SW480 (cell line): Measurements from ENCODE around the gene CPTP.

Experiments
- DNase-seq: peaks from one replicate; pipeline ENCODE4 v3.0.0-alpha.2; 2016; ENCODE audit warnings: low spot score

Gene CPTP

DNA sequence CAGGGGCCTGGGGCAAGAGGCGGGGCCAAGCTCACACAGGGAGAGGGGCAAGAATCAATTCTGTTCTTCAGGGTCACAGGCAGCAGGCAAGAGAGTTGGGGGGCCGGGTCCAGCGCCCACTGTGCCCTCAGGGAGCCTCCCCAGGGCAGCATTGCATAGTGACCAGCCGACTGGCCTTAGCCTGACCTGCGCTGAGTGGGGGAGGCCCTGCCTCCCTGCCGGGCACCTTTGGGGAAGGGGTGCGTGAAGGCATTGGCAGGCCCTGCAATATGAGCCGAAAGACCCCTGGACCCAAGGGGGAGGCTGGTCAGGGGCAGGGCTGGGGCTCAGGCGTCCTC, 32.2 kb upstream of the CPTP start:
- DNase-seq = no peak

DNA sequence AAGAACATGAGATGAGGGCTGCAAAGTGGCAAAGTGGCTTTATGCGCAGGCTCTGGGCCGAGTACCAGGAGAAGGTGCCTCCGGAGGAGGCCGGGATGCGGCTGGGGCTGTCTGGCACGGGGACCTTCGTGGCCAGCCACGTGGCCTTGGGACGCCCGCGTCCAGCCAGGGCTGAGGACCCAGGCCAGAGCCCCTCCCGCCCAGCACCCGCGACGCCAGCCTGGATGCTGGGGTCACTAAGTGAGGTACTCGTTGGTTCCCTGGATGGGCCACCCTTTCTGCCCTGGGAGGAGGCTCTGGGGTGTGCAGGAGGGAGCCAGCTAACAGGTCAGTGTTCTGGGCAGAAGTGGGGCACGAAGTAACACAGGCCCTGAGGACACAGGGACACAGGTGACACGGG, 31.8 kb upstream of the CPTP start:
- no peak for DNase-seq

DNA sequence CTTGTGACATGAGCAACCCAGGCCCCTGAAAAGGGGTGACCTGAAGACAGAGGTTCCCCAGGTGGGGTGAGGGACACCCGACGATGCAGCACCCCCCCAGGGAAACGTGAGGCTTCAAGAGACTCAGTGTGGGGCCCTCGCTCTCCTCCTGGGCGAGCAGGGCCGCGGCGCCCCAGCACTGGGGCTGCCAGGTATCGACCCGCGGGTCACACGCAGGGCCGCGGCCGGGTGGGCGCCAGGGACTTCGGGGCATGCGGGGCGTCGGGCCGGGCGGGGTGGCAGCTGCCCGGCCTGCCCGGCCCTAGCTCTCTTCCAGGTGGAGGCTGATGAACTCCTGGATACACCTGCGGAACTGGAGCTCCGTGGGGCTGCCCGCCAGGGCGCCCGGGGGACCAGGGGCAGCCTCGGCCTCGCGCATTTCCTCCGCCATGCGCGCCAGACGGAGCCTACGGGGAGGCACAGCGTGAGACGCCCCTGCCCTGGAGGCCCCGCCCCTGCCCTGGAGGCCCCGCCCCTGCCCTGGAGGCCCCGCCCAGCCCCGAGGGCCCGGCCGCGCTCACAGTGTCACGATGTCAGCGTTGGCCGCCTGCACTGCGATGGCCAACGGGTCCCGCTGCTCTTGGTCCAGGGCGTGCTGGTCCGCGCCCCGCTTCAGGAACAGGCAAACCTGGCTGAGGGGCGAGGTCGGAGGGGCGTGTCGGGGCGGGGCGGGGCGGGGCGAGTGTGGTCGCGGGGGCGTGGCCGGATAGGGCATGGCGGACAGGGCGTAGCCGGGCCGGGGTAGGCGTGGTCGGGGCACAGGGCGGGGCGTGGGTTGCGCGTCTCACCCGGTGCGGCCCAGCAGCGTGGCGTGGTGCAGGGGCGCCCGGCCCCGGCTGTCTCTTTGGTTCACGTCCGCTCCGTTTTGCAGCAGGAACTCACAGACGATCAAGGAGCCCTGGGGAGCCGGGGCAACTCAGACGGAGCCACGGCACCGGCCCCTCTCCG, 31.0 kb upstream of the CPTP start:
- no peak for DNase-seq

DNA sequence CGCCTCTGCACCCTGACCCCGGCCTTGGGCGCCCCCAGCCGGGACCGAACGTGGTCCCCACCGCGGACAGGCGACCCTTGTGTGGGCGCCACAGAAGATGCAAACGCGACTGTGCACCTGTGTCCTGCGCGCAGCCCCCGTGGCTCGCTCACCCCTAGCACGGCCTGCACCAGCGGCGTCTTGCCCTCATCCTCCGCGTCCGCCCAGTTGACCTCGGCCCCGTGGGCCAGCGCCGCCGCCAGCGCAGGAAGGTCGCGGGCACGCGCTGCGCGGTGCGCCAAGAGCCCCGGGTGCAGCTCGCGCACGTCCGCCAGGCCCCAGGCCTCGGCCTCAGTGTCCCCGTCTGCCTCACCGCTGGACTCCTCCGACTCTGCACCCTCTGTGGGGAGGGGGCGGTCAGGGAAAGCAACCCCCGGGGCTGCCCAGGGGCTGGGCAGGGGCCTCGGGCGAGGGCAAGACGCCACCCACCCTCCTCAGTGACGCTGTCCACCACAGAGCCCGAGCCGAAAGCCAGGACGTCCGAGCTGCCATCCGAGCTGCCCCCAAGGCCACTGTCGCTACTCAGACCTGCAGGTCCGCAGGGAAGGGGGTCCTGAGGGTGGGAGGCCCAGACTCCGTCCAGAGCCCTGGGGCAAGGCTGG, 30.2 kb upstream of the CPTP start:
- no peak for DNase-seq

DNA sequence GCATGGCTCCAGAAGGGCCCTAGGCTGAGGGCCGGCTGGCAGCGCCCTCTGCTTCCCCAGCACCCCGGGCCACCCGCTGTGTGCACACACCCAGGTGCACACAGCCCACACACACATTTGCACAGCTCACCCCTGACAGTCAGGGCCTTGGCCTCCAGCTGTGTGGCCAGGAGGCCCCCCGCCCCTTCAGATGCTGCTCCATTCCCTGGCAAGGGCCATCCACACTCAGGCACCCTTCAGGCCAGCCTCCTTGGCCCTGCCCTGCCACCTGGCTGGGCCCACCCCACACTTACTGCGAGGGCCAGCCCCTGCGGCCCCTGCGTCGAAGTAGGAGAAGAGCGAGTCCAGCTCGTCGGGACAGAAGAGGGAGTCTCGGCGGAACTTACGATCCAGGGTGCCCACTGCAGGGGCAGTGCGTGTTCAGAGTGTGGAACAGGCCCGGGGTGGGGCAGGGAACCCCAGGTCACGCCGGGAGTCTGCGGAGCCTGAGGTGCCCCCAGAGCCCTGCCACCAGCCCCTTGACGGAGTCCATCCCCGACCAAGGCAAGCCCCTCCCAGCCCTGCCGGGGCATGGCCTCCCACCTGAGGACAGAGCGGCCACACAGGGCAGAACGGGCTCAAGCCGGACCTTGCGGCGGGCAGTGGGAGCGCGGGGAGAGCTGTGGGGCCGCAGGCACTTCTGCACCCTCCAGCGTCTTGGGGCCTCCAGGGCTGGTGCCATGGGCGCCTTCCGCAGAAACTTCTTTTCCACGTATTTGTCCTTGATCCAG, 29.3 kb upstream of the CPTP start:
- DNase-seq = no peak

DNA sequence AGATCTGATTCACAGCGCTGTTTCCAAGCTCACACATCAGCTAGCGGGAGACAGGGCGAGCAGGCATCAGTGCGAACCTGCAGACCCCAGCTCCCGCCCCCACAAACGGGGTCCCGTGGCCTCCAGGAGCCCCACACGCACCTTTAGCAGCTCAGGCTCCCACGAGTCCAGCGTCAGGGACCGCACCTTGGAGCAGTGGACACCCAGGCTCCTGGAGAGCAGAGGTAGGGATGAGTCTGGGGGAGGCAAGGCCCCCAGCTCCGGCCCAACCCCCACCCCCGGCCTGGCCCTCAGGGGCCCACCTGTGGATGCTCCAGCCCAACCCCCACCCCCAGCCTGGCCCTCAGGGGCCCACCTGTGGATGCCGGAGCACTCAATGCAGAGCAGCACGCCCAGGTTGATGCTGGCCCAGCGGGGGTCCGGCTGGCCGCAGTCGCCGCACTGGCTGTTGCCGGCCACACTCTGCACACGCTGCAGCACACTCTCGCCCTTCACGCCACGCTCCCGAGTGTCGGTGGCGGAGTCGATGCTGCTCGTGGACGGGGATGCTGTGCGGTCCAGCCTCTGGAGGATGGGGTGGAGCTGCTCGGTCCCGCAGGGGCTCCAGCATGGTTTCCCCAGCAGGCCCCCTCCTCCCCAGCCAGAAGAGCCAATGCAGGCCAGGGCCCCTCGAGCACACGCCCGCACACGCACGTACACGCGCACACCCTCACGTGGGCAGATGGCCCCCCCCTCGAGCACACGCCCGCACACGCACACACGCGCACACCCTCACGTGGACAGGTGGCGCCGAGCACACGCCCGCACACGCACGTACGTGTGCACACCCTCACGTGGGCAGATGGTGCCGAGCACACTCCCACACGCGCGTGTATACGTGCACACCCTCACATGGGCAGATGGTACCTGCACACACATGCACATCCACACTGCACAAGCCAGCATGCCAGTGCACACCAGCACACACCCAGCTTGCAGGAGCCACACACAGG, 28.2 kb upstream of the CPTP start:
- DNase-seq = no peak

DNA sequence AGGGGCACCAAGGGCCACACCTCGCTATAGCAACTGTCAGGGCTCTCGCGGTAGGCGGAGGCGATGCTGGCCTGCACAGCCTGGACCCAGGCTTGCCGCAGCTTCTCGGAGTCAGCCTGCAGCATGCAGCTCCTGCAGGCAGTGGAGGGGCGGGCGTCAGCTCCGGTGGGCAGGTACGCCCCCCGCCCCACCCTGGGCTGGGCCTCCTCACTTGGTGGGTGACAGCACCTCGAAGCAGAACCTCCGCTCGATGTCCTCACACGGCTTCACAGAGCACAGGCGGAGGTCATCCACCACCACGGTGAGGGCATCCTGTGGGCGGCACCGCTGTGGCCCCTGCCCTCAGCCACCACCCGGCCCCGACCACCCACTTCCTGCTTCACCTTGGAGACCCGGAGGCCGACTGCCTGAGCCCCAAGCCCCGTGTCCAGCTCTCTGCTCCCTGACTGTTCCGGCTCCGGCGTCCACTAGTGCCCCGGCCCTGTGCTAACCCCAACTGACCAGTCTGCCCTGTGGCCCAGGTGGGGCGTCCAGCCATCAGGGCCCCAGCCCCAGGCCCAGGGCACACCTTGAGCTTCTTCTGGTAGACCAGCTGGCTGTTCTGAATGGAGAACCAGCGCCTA, 26.7 kb upstream of the CPTP start:
- DNase-seq = no peak

DNA sequence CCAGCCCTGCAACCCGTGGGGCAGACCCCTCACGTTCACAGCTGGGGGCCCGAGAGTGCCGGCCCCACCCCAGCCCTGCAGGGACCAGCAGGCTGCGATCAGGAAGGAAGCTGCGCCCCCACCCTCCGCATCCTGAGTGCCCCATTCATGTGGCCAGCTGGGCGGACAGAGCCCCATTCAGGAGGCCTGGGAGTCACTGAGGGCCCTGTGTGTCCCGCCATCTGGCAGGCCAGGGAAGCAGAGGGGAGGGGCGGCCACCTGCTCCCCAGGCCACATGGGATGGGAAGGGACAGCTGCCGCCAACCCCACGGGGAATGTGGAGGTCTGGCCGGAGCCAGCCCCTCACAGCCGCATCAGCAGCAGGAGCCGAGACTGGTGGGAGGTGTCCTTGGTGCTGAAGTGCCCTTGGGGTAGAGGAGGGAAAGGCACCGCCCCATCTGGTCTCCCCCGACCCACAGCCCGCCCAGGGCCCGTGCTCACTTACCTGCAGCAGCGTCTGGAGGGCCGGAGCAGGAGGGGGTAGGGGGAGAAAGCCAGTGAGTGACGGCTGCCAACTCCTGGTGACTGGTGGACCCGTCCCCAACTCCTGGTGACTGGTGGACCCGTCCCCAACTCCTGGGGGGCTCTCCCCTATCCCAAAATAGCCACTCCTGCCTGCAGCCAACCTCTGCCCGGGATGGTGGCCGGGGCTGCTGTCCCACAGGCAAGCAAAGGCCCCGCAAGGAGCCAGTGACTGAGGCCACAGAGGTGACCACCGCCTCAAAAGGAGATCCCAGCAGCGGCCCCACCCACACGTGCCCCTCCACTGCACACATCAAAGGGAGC, 25.5 kb upstream of the CPTP start:
- DNase-seq = peak; percentile 72

DNA sequence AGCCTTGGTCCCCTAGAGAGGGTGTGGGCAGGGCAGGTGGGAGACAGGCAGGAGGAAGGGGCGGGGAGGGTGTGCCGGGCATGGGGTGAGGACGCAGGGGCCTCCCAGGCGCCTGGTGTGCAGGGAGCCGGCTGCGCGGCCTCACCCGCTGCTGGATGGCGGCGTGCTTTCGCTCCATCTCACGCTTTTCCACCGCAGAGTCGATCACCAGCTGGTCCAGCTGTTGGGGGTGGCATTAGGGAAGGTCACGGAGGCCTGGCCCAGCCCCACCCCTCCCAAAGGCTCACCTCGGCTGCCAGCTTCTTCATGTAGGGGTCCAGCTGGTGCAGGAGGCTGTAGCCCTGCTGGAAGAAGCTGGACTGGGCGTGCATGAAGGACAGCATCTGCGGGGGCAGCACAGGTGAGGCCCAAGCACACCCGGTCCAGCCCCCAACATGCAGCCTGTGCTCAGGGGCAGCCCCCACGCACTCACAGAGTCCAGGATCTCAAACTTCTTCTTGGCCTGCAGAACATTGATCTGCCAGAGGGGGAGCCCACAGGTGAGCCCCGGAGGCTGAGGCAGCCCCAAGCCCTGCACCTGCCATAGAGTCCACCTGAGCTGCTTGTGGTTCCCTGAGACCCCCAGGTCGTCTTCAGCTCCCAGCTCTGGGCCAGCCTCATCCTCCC, 24.8 kb upstream of the CPTP start:
- DNase-seq = peak; percentile 59

DNA sequence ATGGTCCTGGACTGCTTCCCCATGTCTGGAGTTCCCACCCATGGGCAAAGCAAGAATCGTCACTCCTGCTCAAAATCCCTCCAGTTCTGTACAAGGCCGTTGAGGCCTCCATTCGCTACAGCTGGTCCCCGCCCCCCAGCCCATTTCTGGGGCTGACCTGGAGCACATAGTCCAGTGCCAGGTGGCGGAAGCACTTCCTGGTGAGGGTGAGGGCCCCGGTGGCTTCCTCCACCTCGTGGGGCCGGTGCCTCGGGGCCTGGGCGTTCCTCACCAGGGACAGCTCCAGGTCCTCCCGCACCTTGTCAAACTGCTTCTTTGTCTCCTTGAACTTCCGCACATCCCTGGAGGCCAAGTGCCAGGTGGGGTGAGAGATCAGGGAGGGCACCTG, 24.3 kb upstream of the CPTP start:
- no peak for DNase-seq

DNA sequence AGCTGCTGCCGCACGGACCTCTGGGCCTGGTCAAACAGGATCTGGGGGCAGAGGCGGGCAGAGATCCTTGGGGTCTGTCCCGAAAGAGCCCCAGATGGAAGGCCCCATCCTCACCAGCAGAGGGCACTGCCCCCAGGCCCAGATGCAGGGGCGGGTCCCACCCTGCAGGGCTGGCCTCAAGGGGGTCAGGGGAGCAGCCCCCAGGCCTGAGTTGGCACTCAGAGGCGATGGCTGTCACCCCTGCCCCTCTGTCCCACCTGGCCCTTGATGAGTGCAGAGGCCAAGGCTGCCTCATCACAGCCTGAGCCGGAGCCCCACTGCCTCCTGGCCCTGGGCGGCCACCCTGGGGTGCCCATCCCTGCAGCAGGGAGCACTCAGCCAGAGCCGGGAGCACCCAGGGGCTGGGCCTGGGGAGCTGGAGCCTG, 22.6 kb upstream of the CPTP start:
- DNase-seq = no peak

DNA sequence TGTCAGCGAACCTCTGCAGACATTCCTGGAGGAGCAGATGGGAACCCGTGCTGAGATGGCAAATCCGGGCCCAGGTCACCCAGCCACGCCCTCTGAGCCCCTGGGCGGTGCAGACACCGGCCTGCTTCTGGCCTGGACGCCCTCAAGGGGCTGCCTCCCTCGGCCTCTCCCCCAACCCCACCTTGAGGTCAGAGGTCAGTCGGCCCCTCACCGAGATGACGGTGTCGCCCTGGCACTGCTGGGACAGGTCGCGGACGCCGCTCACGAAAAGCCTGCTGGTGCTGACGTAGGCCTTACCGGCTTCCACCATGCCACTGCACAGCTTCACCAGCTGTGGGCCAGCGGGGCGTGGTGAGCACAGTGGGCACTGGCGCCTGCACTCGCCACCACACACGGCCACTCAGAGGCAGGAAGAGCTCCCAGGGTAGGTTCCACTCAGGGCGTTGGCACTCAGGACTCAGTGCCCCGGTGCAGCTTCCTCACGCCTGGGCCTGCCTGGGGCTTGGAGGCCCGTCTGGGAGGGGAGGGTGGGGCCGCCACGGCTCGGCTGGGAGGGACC, 21.6 kb upstream of the CPTP start:
- no peak for DNase-seq

DNA sequence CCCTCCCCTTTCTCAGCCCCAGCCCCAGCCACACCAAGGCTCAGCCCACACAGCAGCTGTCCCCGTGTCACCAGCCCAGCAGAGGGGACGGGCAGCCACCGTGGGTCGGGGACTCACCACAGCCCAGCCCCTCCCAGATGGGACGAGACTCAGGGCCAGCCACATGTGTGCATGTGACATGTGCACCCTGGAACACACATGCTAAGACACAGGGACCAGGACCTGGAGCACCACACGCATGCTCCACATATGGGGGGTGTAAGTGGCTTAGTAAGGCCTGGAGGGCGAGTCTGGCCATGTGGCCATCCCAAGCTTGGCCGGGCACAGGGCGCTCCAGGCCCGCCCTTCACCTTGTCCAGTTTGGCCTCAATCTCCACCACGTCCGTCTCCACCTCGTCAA, 20.9 kb upstream of the CPTP start:
- no peak for DNase-seq

DNA sequence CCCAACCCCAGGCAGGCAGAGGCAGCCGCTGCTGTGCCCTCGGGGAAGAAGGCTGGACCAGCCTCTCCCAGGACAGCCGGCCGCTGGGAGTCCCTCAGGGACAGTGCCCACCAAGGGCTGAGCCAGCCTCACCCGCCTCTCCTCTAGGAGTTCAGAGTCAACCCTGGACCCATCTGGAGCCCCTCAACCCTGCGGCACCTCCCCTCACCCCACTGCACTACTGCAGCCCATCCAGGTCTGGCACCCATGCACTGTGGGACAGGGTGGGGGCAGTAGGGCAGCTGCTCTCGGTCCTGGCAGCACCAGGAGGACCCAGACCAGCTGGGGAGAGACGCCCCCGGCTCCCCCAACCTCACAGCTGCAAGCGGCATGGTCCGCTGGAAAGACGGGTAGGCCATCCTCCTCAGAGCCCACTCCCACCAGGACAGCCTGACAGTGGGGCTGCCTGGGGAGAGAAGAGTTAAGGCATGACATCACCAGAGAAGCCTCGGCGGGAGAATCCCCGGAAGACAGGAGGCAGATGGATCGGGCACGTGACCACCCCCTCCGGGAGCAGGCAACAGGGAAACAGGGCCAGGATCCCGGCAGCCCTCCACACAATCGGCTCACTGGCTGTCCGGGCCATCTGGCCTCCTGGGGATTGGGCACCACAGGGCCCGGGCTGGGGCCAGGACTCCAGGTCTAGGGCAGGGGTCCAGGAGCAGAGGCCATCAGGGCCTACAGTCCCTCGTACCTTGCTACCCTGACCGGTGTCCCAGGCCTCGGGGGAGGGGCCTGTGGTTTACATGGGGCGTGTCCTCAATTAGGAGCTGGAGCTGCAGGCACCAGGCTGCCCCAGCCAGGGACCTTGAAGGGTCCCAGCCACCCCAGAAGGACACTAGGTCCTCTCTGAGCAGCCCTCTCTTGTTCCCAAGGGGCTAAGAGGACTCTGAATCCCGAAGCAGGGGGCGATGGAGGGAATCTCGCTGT, 20.0 kb upstream of the CPTP start:
- peak; percentile 79 for DNase-seq

DNA sequence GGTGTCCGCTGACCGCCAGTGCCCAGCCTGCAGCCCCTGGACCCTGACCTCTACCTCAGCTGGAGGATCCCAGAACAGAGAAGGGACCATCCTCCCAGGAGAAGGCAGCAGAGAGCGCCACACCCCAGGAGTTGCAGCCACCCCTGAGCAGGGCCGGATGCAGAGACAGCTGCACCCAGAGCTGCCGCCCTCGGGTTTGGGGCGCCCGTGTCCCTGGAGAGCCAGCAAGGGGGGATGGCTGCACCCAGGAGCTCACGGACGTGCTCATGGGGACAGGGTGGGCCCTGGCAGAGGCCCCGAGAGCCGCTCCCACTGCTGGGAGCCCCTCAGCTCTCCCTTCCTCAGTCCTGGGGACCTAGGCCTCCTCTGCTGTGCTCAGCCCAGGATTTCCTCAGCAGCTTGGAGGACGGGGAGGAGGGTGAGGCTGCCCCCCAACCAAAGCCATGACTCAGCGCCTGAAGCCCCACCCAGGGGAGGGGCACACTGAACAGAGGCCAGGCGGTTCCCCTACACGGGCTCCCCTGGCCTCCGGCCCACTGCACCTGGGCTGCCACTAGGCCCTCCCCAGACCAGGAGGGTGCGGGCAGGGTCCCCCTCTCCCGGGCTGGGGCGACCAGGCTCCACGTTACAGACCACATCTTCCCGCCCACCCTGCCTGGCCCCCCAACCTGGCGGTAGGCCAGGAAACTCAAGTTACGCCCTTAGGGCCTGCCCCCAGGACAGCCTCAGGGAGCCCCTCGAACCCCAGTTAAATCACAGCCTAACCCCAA, 19.1 kb upstream of the CPTP start:
- DNase-seq = peak; percentile 83

DNA sequence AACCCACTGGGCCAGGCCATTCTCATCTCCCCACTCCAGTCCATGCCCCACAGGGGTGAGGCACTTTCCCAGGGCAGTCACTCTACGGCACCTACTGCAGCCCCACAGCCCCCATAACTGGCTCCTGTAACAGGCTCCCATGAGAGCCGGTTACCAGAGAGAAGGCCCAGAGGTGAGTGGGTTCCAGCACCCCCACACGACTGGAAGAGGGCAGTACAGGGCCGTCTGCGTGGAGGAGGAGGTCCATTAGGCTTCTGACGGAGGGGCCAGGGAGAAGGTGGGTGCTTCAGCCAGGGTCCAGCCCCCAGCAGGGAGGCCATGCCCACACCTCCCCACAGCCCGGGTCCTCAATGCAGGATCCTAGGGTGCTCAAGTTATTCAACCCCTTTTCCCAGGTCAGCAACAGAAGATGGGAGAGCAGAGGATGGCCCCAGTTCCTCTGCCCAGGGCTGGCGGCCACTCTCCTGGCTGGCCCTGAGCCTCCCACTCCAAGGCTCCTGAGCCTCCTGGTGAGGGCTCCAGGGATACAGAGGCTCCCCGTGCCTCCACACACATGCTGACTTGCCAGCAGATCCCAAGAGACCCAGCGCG, 18.4 kb upstream of the CPTP start:
- DNase-seq = peak; percentile 56
